Left forelimb (tissue), 1 donor: Measurements from ENCODE around the gene E2F1.
"Not testable (repeated sequence)": the region's sequence is repeated elsewhere in the genome, so short reads cannot be mapped to it uniquely, and the experiment has no call there.

Source experiments
- DNase-seq: peaks from one replicate; pipeline ENCODE4 v3.0.0-alpha.2; 2018; ENCODE audit warnings: low spot score

Gene E2F1

GRCh38 chr20:33658929-33659328 is 27.3 kb downstream of the E2F1 start:
- DNase-seq = no peak

- peak; percentile 59 for DNase-seq
Measured at GRCh38 chr20:33658510-33658909, 27.7 kb downstream of the E2F1 start.

- no peak for DNase-seq
Measured at GRCh38 chr20:33657704-33658095, 28.5 kb downstream of the E2F1 start.

GRCh38 chr20:33656783-33657703 is 29.1 kb downstream of the E2F1 start:
- DNase-seq = no peak

- DNase-seq = no peak
Measured at GRCh38 chr20:33656010-33656782, 30.0 kb downstream of the E2F1 start.

GRCh38 chr20:33655164-33655563 is 31.0 kb downstream of the E2F1 start:
- DNase-seq = no peak

- DNase-seq = no peak
Measured at GRCh38 chr20:33654680-33655161, 31.5 kb downstream of the E2F1 start.

GRCh38 chr20:33653900-33654596 is 32.1 kb downstream of the E2F1 start:
- DNase-seq = peak; percentile 59

- peak; percentile 76 for DNase-seq
Measured at GRCh38 chr20:33653218-33653899, 32.8 kb downstream of the E2F1 start.

- DNase-seq = no peak
Measured at GRCh38 chr20:33651562-33652048, 34.6 kb downstream of the E2F1 start.

- DNase-seq = no peak
Measured at GRCh38 chr20:33650753-33651561, 35.2 kb downstream of the E2F1 start.

- no peak for DNase-seq
Measured at GRCh38 chr20:33650111-33650752, 36.0 kb downstream of the E2F1 start.

- DNase-seq = no peak
Measured at GRCh38 chr20:33649201-33649681, 36.9 kb downstream of the E2F1 start.

GRCh38 chr20:33648396-33649004 is 37.7 kb downstream of the E2F1 start:
- no peak for DNase-seq

GRCh38 chr20:33647603-33648395 is 38.4 kb downstream of the E2F1 start:
- no peak for DNase-seq

- DNase-seq = not testable (repeated sequence)
Measured at GRCh38 chr20:33646959-33647602, 39.1 kb downstream of the E2F1 start.

GRCh38 chr20:33646191-33646590 is 40.0 kb downstream of the E2F1 start:
- DNase-seq = no peak

GRCh38 chr20:33645396-33645795 is 40.8 kb downstream of the E2F1 start:
- no peak for DNase-seq
